Gastroesophageal sphincter (tissue), 3 donors: Measurements from ENCODE around the gene ARL13A.

Experiments
- EP300 ChIP-seq: sonication (generic); formaldehyde crosslinking; IDR thresholded peaks from one replicate; pipeline ENCODE4 v1.6.1; 2017; ENCODE audit warnings: antibody characterized with exemption, mild to moderate bottlenecking
- TF ChIP-seq, protein P1 (sequence below), 4 experiments: fragments of 200-600 bp in 2 of 4; fragments of 450-650 bp in 2 of 4; sonication (generic) in 1 of 4; IDR thresholded peaks; one replicate each; pipeline ENCODE4 v1.5.1; 2017 to 2019; ENCODE audit warnings: antibody characterized with exemption in 4 of 4, mild to moderate bottlenecking in 2 of 4, moderate library complexity in 2 of 4

DNA sequence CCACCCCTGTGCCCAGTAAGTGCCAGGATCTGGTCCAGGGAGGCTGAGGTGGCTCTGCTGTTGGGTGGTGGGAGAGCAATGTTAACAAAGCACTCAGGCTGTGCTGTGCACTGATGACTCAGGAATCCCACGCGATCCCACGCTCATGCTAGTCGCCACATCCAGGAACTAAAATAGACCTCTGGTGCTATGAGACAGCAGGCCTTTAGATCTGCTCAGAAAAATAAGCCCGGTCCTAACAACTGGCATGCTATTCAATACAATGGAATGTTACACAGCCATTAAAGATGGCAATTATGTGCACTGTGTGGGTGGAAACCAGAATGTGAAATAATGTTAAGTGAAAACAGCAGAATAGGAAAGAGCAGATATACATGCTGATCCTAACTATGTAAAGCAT is 26.0 kb downstream of the ARL13A start:
- TF ChIP-seq, protein P1, sequence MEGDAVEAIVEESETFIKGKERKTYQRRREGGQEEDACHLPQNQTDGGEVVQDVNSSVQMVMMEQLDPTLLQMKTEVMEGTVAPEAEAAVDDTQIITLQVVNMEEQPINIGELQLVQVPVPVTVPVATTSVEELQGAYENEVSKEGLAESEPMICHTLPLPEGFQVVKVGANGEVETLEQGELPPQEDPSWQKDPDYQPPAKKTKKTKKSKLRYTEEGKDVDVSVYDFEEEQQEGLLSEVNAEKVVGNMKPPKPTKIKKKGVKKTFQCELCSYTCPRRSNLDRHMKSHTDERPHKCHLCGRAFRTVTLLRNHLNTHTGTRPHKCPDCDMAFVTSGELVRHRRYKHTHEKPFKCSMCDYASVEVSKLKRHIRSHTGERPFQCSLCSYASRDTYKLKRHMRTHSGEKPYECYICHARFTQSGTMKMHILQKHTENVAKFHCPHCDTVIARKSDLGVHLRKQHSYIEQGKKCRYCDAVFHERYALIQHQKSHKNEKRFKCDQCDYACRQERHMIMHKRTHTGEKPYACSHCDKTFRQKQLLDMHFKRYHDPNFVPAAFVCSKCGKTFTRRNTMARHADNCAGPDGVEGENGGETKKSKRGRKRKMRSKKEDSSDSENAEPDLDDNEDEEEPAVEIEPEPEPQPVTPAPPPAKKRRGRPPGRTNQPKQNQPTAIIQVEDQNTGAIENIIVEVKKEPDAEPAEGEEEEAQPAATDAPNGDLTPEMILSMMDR (IDR thresholded peaks at IDR 0.05), result no peak
- TF ChIP-seq EP300, result no peak
